ENCODE data around the gene DEPDC5. TPM values are rescaled to one million over a fixed set of nuclear protein-coding genes. Genes with fewer than 3 reads are reported as not detected.
A peak's percentile ranks its signal among the peaks of the same experiment; 100 is the strongest.

Gene DEPDC5
- total RNA-seq, 1 experiment from 2014 or later, result 39.3 TPM

DNA sequence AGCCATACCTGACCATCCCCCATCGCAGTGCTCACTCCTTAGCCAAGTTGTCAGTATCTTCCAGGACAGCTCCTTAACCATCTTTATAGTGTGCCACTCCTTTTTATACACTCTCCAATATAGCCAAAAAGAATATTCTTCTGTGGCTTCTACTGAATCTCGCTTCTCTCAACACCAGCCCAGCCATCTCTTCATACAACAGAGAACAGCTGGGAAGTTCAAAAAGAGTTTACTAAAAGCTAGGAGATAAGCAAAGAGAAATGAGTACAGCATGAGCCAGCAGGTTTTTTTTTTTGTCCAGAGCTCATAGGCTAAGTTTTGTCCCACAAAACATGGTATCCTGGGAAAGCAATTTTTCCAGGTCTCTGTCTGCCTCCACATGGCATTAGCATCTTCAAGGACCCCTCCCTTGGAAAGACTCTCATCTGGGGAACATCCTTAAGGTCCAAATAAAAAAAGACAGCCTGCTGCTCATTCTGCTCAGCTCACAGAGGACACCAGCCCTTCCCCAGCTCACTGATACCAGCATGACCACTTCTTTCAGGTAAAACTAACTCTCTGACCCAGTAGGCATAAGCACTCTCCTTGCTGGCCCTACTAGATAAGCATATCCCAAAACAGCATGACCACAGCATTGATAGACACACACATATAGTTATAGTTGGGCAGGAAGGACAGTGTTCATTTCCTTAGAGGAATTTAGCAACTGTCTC is 141.7 kb downstream of the DEPDC5 start:
- no peak for DNase-seq (ENCODE audit: low spot score)
- H3K9me3 ChIP-seq (ENCODE audit: low read depth, low read length, poor library complexity, severe bottlenecking), result no peaks in the 10 kb centered on the region
- no peaks in the 10 kb centered on the region for H3K27me3 ChIP-seq (replicated peaks; ENCODE audit: insufficient read depth, low read depth, low read length, poor library complexity)
- POLR2A ChIA-PET (ENCODE audit: low non-redundant PET), result no interaction called here
- TF ChIP-seq EZH2 (IDR thresholded peaks at IDR 0.05; ENCODE audit: borderline replicate concordance, low read depth, low read length, poor library complexity, severe bottlenecking), result no peak
- TF ChIP-seq, protein P1, sequence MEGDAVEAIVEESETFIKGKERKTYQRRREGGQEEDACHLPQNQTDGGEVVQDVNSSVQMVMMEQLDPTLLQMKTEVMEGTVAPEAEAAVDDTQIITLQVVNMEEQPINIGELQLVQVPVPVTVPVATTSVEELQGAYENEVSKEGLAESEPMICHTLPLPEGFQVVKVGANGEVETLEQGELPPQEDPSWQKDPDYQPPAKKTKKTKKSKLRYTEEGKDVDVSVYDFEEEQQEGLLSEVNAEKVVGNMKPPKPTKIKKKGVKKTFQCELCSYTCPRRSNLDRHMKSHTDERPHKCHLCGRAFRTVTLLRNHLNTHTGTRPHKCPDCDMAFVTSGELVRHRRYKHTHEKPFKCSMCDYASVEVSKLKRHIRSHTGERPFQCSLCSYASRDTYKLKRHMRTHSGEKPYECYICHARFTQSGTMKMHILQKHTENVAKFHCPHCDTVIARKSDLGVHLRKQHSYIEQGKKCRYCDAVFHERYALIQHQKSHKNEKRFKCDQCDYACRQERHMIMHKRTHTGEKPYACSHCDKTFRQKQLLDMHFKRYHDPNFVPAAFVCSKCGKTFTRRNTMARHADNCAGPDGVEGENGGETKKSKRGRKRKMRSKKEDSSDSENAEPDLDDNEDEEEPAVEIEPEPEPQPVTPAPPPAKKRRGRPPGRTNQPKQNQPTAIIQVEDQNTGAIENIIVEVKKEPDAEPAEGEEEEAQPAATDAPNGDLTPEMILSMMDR (conservative IDR thresholded peaks at IDR 0.05; ENCODE audit: low read depth, low read length), result no peak
- H3K36me3 ChIP-seq (ENCODE audit: insufficient read depth, low read length, poor library complexity, severe bottlenecking), result no peaks in the 10 kb centered on the region
- no TSS peak for BruUV-seq (replicated peaks)
- H3K4me3 ChIP-seq (ENCODE audit: low read depth, low read length, poor library complexity, severe bottlenecking), result no peak overlapping the region
- intact Hi-C loops (cut with micrococcal nuclease; ENCODE audit: unreplicated experiment), result no loop called here
- no peak overlapping the region for H3K27ac ChIP-seq (ENCODE audit: low read depth, low read length, poor library complexity, severe bottlenecking)
- H3K4me1 ChIP-seq (ENCODE audit: insufficient read depth, low read length, poor library complexity, severe bottlenecking), result peaks cover 22% of the 10 kb centered on the region
- CTCF ChIA-PET, result no interaction called here

DNA sequence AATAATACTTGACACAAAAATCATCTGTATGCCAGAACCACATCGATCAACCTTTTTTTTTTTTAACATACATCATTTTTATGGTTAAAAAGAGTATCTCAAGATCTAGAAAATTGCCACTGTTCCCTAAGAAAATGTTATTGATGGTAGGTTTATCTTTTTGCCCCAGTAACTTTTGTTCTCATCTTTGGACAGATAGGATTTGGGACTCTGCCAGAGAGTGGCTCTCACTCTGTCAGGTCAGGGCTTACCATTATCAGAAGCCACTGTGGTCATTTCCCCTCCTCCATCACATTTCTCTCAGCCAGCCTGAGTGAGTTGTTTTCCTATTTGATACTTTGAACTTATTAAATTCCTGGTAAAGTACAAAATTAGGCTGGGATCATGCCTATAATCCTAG is 142.7 kb downstream of the DEPDC5 start:
- POLR2A ChIA-PET (ENCODE audit: low non-redundant PET), result no interaction called here
- no peak overlapping the region for H3K27ac ChIP-seq (ENCODE audit: low read depth, low read length, poor library complexity, severe bottlenecking)
- H3K4me3 ChIP-seq (ENCODE audit: low read depth, low read length, poor library complexity, severe bottlenecking), result no peak overlapping the region
- TF ChIP-seq, protein P1 (conservative IDR thresholded peaks at IDR 0.05; ENCODE audit: low read depth, low read length), result no peak
- no peak for TF ChIP-seq EZH2 (IDR thresholded peaks at IDR 0.05; ENCODE audit: borderline replicate concordance, low read depth, low read length, poor library complexity, severe bottlenecking)
- H3K27me3 ChIP-seq (replicated peaks; ENCODE audit: insufficient read depth, low read depth, low read length, poor library complexity), result no peaks in the 10 kb centered on the region
- CTCF ChIA-PET, result no interaction called here
- intact Hi-C loops (cut with micrococcal nuclease; ENCODE audit: unreplicated experiment), result no loop called here
- no peaks in the 10 kb centered on the region for H3K36me3 ChIP-seq (ENCODE audit: insufficient read depth, low read length, poor library complexity, severe bottlenecking)
- no peak for DNase-seq (ENCODE audit: low spot score)
- peaks cover 15% of the 10 kb centered on the region for H3K4me1 ChIP-seq (ENCODE audit: insufficient read depth, low read length, poor library complexity, severe bottlenecking)
- no TSS peak for BruUV-seq (replicated peaks)
- no peaks in the 10 kb centered on the region for H3K9me3 ChIP-seq (ENCODE audit: low read depth, low read length, poor library complexity, severe bottlenecking)

DNA sequence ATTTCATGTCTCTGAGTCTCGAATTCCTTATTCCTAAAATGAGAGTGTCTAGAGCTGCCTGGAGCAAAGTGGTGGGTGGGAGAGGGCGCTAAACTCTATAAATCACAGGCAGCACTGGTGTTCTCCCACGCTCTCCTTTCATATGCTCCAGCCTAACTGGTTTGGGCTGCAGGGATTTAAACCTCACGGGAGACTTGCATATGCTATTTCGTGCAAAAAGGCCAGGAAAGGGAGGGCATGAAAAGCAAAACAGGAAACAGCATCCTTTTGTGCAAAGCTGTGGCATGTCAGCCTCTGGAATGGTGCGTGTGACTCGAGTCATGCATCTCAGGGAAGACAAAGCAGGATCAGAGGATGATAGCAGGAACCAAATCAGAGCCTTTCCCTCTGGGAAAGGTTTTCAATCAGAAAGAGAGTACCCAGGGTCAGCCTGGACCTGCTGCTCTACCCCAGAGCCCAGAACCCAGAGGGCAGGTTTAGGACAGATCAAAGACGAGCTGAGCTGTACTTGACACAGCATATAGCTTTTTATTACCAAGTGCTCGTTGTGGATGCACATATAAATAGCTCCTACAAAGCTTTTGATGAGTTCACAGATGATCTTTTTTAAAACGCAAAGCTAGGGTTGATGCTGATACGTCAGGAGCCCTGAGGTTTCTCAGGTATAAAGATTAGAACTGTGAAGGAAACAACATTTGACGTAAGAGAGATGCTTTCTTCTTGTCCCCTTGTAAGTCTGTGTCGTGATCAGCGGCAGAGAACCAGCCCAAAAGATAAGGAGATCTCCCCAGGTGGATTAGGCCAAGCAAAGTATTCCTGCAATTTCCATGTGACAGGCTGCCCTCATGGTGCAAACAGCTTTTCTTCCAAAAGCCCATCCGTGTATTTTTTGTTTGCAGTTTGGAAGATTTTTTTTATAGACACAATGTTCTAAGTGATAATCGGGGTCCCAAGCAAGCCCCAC is 144.3 kb downstream of the DEPDC5 start:
- TF ChIP-seq EZH2 (IDR thresholded peaks at IDR 0.05; ENCODE audit: borderline replicate concordance, low read depth, low read length, poor library complexity, severe bottlenecking), result no peak
- TF ChIP-seq, protein P1 (conservative IDR thresholded peaks at IDR 0.05; ENCODE audit: low read depth, low read length), result no peak
- Histone ChIP-seq H3K36me3 (ENCODE audit: insufficient read depth, low read length, poor library complexity, severe bottlenecking) (no peaks in the 10 kb centered on the region), H3K4me1 (ENCODE audit: insufficient read depth, low read length, poor library complexity, severe bottlenecking) (peaks cover 9% of the 10 kb centered on the region), H3K27ac (ENCODE audit: low read depth, low read length, poor library complexity, severe bottlenecking) (no peak overlapping the region), H3K27me3 (replicated peaks; ENCODE audit: insufficient read depth, low read depth, low read length, poor library complexity) (no peaks in the 10 kb centered on the region), H3K9me3 (ENCODE audit: low read depth, low read length, poor library complexity, severe bottlenecking) (no peaks in the 10 kb centered on the region), H3K4me3 (ENCODE audit: low read depth, low read length, poor library complexity, severe bottlenecking) (no peak overlapping the region)
- no TSS peak for BruUV-seq (replicated peaks)
- DNase-seq (ENCODE audit: low spot score), result peak; percentile 11
- intact Hi-C loops (cut with micrococcal nuclease; ENCODE audit: unreplicated experiment), result no loop called here
- POLR2A ChIA-PET (ENCODE audit: low non-redundant PET), result interaction anchor here (0.6 kb wide), 1 partner anchor 24 kb away, joined by 8 read pairs; no protein-coding TSS in a partner anchor
- CTCF ChIA-PET, result no interaction called here

Measured in A673 (cell line).